ENCODE measurements around the gene RAE1.

RAE1 gene

DNA sequence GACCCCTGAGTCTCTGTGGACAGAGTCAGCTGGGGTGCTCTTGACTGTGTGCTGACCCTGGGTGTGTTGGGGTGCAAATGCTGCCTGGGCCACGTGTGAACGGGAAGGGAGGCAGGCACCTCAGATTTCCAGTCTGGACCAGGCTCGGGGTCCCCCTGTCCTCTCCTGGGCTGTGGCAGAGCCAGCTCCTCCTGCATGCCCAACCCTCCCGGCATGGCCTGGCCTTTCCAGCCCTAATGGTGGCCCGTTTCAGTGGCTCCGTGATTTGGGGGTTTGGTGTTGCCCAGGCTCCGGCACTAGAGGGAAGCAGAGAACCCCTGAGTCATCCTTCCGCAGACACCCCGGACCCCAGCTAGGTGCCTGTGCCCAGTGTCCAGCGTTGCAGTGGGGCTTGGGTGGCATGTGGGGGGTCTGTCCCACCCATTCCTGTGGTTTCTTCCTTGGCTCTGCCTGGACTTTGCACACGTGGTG lies 49.2 kb downstream of the RAE1 start:
- no peak for DNase-seq (ENCODE audit: low read depth)

- no peak for DNase-seq (ENCODE audit: low read depth)
These were observed 49.9 kb downstream of the RAE1 start for GRCh38 chr20:57400821-57401564.

DNA sequence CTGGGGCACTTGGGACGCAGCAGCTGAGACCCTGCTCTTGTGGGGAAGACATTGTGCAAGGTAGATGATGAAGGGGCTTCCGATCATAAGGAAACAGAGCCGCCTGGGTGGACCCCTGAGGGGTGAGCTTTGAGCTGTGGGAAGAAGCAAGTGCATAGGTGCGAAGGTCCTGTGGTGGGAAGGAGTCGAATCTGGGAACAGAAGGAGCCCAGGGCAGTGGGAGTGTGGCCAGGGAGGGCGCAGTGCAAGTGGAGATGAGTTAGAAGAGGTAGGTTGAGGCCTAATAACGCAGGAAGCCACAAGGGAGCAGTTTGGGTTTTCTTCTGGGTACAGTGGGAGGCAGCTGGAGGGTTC lies 50.5 kb downstream of the RAE1 start:
- no peak for DNase-seq (ENCODE audit: low read depth)

DNA sequence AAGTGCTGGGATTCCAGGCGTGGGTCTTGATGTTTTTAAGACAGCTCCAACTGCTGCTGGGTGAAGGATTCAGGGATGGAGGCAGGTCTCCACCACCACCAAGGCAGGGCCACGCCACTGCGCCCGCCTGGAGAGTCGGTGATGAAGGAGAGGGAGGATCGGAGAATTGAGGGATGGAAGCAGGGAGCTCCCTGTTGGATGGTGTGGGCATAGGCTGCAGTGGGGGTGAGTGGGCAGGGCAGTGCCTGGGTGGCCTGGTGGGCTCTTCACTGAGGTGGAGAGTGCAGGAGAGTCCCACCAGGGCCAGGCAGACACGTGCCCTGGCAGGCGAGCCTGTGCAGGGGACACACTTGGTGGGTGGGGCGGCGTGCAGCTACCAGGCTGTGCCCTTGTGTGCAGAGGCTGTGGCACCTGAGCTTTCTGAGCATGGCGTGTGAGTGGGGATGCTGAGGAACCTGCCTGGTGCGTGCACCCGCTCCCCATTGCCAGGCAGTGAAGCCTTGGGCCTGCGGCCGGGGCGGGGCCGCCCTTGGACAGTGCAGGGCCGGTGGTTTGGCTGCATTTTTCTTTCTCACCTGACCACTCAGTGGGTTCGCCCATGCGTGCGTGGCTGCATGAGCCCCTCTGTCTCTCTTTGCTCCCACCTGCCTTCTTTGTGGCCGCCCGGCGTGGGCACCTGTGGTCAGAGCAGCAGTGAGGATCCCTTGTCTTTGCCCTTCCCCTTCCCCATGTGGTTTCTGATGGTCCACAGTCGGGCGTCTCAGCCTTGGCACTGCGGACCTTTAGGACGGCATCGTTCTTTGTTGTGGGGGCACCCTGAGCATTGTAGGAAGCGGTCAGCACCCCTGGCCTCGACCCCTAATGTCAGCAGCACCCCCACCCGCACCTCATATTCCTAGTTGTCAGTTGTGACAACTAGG lies 51.4 kb downstream of the RAE1 start:
- DNase-seq (ENCODE audit: low read depth), result no peak

DNA sequence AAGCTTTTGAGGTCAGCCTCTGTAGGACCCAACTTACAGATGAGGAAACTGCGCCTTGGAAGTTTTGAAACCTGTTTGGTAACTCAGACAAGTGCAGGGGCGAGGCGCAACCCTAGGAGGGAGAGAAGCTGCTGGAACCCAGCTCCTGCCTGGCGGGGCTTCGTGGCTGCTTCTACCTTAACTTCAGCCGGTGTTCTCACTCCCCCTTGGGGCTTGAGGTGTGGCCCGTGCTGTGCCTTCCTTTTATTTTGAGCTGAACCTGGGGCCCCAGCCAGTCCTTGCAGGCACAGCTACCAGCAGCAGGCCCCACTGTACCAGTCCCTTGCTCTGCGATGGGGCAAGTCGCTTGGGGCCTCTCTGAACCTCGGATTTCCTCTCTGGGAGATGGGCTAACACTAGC lies 52.2 kb downstream of the RAE1 start:
- no peak for DNase-seq (ENCODE audit: low read depth)

DNA sequence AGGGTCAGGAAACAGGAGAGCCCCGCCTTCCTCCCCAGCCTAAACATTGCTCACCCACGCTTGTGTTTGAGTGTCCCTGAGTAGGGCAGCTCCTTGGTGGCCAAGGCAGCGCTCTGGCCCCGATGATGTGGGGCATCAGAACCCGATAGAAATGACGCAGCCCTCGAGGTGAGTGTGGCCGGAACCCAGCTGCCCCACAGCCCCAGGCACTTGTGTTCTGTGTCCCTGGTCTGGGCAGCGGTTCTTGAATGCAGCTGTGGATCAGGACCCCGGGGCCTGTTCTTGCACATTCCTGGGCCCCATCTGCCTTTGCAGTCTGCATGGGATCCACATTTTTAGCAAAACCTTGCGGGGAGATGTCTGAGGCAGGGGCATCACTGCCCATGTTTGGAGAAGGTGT lies 53.0 kb downstream of the RAE1 start:
- DNase-seq (ENCODE audit: low read depth), result no peak

GRCh38 chr20:57404419-57405072 lies 53.5 kb downstream of the RAE1 start:
- DNase-seq (ENCODE audit: low read depth), result no peak

DNA sequence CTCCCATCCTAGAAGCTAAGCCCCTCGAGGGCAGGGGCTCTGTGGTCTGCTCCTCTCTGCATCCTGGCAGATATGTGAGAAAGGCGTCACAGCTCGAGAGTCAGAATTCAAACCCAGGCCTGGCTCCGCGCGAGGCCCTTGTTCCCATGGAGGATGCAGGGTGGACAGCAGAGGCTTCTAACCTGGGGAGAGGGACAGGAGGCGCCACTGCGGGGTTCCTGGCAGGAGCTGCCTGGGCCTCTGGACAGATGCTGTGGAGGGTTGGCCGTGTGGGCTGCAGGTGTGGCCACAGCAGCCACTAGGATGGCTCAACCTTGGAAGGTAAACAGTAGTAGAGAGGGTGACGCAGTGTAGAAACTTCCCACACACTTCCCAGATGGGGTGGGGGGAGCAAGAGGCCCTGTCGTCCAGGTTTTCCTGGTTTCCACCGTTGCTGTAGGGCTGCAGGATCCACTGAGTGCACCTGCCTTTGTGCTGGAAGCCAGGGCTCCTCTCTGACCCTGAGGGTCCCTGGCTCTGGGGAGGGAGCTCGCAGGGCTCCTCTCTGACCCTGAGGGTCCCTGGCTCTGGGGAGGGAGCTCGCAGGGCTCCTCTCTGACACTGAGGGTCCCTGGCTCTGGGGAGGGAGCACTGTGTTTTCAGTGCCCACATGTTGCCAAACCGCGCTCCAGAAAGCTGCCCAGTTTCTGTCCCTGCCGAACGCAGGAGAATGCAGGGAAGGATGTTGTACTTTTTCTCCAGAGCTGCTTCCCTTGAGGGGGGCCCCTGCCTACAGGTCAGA lies 54.4 kb downstream of the RAE1 start:
- no peak for DNase-seq (ENCODE audit: low read depth)

- no peak for DNase-seq (ENCODE audit: low read depth)
These were observed 56.5 kb downstream of the RAE1 start for GRCh38 chr20:57407541-57407956.

- DNase-seq (ENCODE audit: low read depth), result no peak
These were observed 57.1 kb downstream of the RAE1 start for GRCh38 chr20:57408131-57408530.

DNA sequence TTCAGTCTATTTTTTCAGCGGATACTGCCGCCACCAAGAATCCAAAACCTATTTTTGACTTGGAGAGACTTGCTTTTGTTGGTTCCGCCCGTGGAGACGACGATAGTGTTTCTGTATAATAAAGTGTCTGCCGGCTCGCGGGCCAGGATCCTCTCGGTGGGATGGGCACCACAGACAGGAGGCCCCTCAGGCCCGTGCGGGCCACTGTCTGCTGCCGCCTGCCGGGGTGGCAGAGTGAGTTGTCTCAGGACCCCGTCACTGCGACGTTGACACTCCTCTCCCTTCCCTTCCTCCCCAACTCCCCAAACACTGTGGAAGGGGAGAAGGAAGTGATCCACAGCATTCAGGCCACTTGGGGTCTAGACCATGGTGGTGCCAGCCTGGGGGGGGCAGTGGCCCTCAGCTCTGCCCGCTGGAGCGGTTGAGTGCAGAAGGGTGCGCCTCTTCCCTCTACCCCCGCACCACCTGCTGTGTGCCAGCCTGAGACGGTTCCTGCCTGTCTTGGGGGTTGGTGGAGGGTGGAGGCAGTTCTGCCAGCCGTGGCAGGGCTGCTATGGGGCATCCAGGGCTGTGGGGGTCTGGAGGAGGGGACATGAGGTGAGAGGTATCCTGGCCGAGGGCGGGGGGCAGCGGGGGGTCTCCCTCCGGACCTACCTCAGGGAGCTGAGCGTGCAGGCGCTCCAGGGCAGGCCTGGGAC lies 57.6 kb downstream of the RAE1 start:
- no peak for DNase-seq (ENCODE audit: low read depth)

GRCh38 chr20:57409316-57409671 lies 58.2 kb downstream of the RAE1 start:
- no peak for DNase-seq (ENCODE audit: low read depth)

- no peak for DNase-seq (ENCODE audit: low read depth)
These were observed 58.8 kb downstream of the RAE1 start for GRCh38 chr20:57409672-57410397.

GRCh38 chr20:57410398-57410920 lies 59.4 kb downstream of the RAE1 start:
- DNase-seq (ENCODE audit: low read depth), result no peak

DNA sequence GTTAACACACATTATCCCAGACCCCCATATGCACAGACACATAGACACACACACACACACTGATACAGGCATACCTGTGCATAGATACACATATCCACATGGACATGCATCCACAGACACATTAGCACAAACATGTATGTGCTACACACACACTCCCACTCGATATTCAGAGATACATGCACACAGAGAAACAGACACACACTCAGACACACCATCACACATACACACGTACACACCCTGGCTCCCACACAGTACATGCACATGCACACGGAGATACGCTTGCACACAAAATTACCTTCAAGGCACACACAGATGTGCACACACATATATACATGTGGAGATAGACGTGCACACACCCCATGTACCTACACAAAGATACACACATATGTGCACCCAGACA lies 59.9 kb downstream of the RAE1 start:
- no peak for DNase-seq (ENCODE audit: low read depth)

DNA sequence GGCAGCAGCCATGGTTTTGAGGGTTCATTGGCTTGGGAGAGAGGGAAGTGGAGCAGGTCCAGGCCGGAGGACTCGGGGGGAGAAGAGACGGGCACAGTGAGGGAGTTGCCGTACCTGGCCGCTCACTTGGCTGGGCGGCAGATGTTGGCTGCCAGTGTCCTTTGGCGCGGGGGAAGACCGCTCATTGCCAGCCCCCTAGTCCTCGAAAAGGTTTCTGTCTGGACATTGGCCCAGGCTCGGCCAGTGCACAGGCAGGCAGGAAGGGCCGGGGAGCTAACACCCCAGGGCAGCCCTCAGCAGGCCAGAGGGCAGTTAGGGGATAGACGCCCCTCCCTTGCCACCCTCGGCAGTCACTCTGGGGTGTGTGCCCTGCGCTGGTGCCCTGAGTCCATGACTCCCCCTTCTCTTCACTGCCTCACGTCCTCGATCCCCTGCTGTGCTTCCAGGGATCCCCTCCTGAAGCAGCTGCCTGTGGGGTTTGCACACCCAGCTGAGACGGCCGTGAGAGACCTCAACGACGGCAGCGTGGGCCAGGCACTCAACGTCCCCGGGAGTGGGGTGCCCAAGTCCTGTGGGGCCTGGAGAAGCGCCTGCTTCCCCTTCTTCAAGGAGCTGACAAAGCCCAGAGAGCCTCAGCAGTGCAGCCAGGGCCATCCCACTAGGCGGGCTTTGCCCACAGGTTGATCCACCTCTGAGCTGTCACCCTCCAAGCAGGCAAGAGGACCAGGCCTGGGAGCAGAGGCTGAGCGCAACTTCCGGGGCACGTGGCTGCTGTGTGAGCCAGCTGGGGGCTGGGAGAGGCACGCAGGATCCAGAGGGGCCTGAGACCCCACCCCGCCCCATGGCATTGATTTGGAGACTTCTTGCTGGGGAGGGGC lies 60.6 kb downstream of the RAE1 start:
- no peak for DNase-seq (ENCODE audit: low read depth)

GRCh38 chr20:57412347-57413029 lies 61.4 kb downstream of the RAE1 start:
- no peak for DNase-seq (ENCODE audit: low read depth)

- DNase-seq (ENCODE audit: low read depth), result no peak
These were observed 62.9 kb downstream of the RAE1 start for GRCh38 chr20:57413986-57414385.
